ENCODE data around the gene IPO13.

DNA sequence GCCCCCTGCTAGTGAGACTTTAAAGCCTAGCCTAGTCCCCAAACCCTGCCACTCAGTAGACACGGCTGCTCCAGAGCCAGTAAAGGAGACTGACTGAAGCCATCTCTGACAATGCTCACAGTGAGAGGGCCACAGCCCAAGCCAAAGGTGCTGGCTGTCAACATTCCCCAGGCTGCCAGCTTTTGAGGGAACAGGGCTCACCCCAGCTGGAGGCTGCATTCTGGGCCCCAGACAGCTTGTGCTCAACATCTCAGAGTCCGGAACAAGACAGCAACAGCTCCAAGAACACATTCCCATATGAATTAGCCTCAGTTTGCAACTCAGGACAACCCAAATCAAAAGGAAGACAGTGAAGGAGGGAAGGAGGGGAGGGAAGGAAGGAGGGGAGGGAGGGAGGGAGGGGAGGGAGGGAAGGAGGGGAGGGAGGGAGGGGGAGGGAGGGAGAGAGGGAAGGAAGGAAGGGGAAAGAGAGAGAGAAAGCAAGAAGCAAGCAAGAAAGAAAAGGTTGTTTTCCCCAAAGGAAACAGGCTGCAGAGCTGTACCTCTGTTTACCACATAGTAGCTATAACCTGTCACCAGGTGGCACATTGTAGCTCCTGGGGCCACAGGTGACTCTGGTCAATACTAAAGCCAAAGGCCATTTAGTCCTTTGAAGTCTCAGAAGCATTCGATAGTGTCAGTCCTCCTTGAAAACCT lies 7.7 kb upstream of the IPO13 start:
- TF ChIP-seq, protein P1, sequence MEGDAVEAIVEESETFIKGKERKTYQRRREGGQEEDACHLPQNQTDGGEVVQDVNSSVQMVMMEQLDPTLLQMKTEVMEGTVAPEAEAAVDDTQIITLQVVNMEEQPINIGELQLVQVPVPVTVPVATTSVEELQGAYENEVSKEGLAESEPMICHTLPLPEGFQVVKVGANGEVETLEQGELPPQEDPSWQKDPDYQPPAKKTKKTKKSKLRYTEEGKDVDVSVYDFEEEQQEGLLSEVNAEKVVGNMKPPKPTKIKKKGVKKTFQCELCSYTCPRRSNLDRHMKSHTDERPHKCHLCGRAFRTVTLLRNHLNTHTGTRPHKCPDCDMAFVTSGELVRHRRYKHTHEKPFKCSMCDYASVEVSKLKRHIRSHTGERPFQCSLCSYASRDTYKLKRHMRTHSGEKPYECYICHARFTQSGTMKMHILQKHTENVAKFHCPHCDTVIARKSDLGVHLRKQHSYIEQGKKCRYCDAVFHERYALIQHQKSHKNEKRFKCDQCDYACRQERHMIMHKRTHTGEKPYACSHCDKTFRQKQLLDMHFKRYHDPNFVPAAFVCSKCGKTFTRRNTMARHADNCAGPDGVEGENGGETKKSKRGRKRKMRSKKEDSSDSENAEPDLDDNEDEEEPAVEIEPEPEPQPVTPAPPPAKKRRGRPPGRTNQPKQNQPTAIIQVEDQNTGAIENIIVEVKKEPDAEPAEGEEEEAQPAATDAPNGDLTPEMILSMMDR (IDR thresholded peaks at IDR 0.05 in 8 of 11, conservative IDR thresholded peaks at IDR 0.05 in 3 of 11) = no peak
- TF ChIP-seq POLR2A (IDR thresholded peaks at IDR 0.05) = no peak

All from spleen (tissue), 7 donors.